Activated B cell treated with CpG ODN at 0.5 μM for 24 hours (primary cell): ENCODE measurements around the gene UBASH3A. TPM values are rescaled to one million over a fixed set of nuclear protein-coding genes. Genes with fewer than 3 reads are reported as not detected.
A peak's percentile ranks its signal among the peaks of the same experiment; 100 is the strongest.

ENCODE experiments used
- ATAC-seq: fragments of 200-7000 bp; cut with Tn5 transposase; one replicate; pipeline ENCODE4 v1.10.0; 2021; ENCODE audit warnings: low read depth, mild to moderate bottlenecking, moderate library complexity
- CTCF ChIA-PET: fragments of 350-600 bp; sonication (Branson Sonifier 250); formaldehyde crosslinking; loops from one replicate; lab custom pipeline; 2021; ENCODE audit warnings: antibody characterized with exemption; lab: Charles Lee
- POLR2A ChIA-PET: fragments of 350-600 bp; sonication (Branson Sonifier 250); formaldehyde crosslinking; loops from one replicate; lab custom pipeline; 2021; ENCODE audit warnings: antibody characterized with exemption; lab: Charles Lee
- DNase-seq: peaks from one replicate; pipeline ENCODE4 v3.0.0; 2022
- H3K27ac Mint-ChIP-seq: one replicate; pipeline ENCODE4 v1.8.0; 2020; ENCODE audit warnings: mixed read lengths
- H3K27me3 Mint-ChIP-seq: one replicate; pipeline ENCODE4 v1.8.0; 2021; ENCODE audit warnings: mixed read lengths
- H3K36me3 Mint-ChIP-seq: one replicate; pipeline ENCODE4 v1.8.0; 2021; ENCODE audit warnings: low read depth, mixed read lengths
- H3K4me1 Mint-ChIP-seq: one replicate; pipeline ENCODE4 v1.8.0; 2021; ENCODE audit warnings: mixed read lengths
- H3K4me3 Mint-ChIP-seq: one replicate; pipeline ENCODE4 v1.8.0; 2020; ENCODE audit warnings: mild to moderate bottlenecking, mixed read lengths
- H3K9me3 Mint-ChIP-seq: one replicate; pipeline ENCODE4 v1.8.0; 2020; ENCODE audit warnings: mixed read lengths
- CTCF ChIP-seq: fragments of 200-600 bp; IDR thresholded peaks from one replicate; pipeline ENCODE4 v1.8.0; 2022; ENCODE audit warnings: antibody characterized with exemption, mild to moderate bottlenecking
- intact Hi-C: fragments of 100-400 bp; cut with micrococcal nuclease; formaldehyde crosslinking; loops from one replicate; pipeline ENCODE4 v1.15.1; 2024
- total RNA-seq: library from RNA; stranded (reverse); gene quantifications from 2 replicates; pipeline ENCODE4 v1.2.3, GENCODE V29; 2022

UBASH3A gene
- total RNA-seq, 1 donor from 2014 or later, result not detected

GRCh38 chr21:42418886-42419285, 15.2 kb downstream of the UBASH3A start:
- H3K4me3 Mint-ChIP-seq, result no peak overlapping the region
- peaks cover 15% of the 10 kb centered on the region for H3K27me3 Mint-ChIP-seq
- DNase-seq (no peak), ATAC-seq (no peak)
- no peaks in the 10 kb centered on the region for H3K36me3 Mint-ChIP-seq
- no peak for TF ChIP-seq CTCF
- no peaks in the 10 kb centered on the region for H3K9me3 Mint-ChIP-seq
- intact Hi-C loops, result no loop called here
- H3K4me1 Mint-ChIP-seq, result peaks cover 31% of the 10 kb centered on the region
- ChIA-PET POLR2A (no interaction called here), CTCF (no interaction called here)
- no peak overlapping the region for H3K27ac Mint-ChIP-seq

- CTCF ChIA-PET, result no interaction called here
- no peak for TF ChIP-seq CTCF
- intact Hi-C loops, result no loop called here
- no peak for ATAC-seq
- no peak overlapping the region for H3K4me3 Mint-ChIP-seq
- DNase-seq, result no peak
- no peaks in the 10 kb centered on the region for H3K9me3 Mint-ChIP-seq
- no peak overlapping the region for H3K27ac Mint-ChIP-seq
- peaks cover 29% of the 10 kb centered on the region for H3K4me1 Mint-ChIP-seq
- peaks cover 18% of the 10 kb centered on the region for H3K27me3 Mint-ChIP-seq
- POLR2A ChIA-PET, result no interaction called here
- H3K36me3 Mint-ChIP-seq, result no peaks in the 10 kb centered on the region
Measured at GRCh38 chr21:42419845-42420244, 16.1 kb downstream of the UBASH3A start.

GRCh38 chr21:42421018-42421793, 17.5 kb downstream of the UBASH3A start:
- no peaks in the 10 kb centered on the region for H3K9me3 Mint-ChIP-seq
- peaks cover 28% of the 10 kb centered on the region for H3K4me1 Mint-ChIP-seq
- no peaks in the 10 kb centered on the region for H3K36me3 Mint-ChIP-seq
- intact Hi-C loops, result no loop called here
- TF ChIP-seq CTCF, result no peak
- H3K4me3 Mint-ChIP-seq, result no peak overlapping the region
- DNase-seq, result no peak
- ATAC-seq, result no peak
- no peak overlapping the region for H3K27ac Mint-ChIP-seq
- peaks cover 21% of the 10 kb centered on the region for H3K27me3 Mint-ChIP-seq
- ChIA-PET CTCF (no interaction called here), POLR2A (no interaction called here)

DNA sequence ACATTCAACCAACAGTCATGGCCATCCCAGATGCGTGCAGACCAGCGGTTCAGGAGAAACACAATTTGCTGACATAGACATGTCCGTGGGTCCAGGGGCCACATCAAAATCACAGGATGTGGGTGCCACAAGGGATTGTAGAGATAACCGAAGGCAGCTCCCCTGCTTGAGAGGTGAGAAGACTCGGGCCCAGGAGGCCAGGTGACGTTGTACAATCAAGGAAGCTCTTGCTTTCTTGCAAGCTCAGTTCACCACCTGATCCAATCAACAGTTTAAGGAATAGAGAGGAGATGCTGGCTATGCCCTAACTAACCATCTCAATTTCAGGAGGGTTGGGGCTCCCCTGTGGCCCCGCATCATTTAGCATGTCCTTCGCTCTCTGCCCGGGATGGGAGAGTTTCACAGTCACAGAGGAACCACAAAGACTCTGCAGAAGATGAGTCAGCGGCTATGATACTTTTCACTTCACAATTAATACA, 19.5 kb downstream of the UBASH3A start:
- Mint-ChIP-seq H3K36me3 (no peaks in the 10 kb centered on the region), H3K4me1 (peaks cover 29% of the 10 kb centered on the region), H3K9me3 (no peaks in the 10 kb centered on the region), H3K4me3 (no peak overlapping the region), H3K27ac (no peak overlapping the region), H3K27me3 (peaks cover 25% of the 10 kb centered on the region)
- DNase-seq, result no peak
- intact Hi-C loops, result no loop called here
- ATAC-seq, result peak; percentile 28
- CTCF ChIA-PET, result interaction anchor here (1.1 kb wide), 1 partner anchor 27 kb away, joined by 3 read pairs; no protein-coding TSS in a partner anchor
- no peak for TF ChIP-seq CTCF
- POLR2A ChIA-PET, result no interaction called here

GRCh38 chr21:42423685-42424084, 20.0 kb downstream of the UBASH3A start:
- no peaks in the 10 kb centered on the region for H3K36me3 Mint-ChIP-seq
- ATAC-seq, result no peak
- intact Hi-C loops, result no loop called here
- peaks cover 29% of the 10 kb centered on the region for H3K4me1 Mint-ChIP-seq
- H3K27ac Mint-ChIP-seq, result no peak overlapping the region
- H3K9me3 Mint-ChIP-seq, result no peaks in the 10 kb centered on the region
- DNase-seq, result no peak
- H3K27me3 Mint-ChIP-seq, result peaks cover 25% of the 10 kb centered on the region
- ChIA-PET CTCF (no interaction called here), POLR2A (interaction anchor here (0.5 kb wide), 1 partner anchor 46 kb away, joined by 3 read pairs; no protein-coding TSS in a partner anchor)
- TF ChIP-seq CTCF, result no peak
- H3K4me3 Mint-ChIP-seq, result no peak overlapping the region
